Pancreas (tissue), 10 donors: ENCODE data around the gene EFHC1. TPM values are rescaled to one million over a fixed set of nuclear protein-coding genes. Genes with fewer than 3 reads are reported as not detected.

ENCODE experiments used
- ATAC-seq, 4 donors: fragments of 200-7000 bp; cut with Tn5 transposase; one replicate each; pipeline versions ENCODE4 v1.8.0 to v1.9.1; 2020; ENCODE audit warnings: mild to moderate bottlenecking in 4 of 4, moderate library complexity in 4 of 4
- DNase-seq, 6 donors: peaks; one replicate each; pipeline ENCODE4 v3.0.0-alpha.2; 2020
- FAIRE-seq: peaks from 2 replicates; lab custom pipeline; 2012; peaks lifted over from hg19 to GRCh38; lab: Jason Lieb, UNC
- H3K27ac ChIP-seq, 4 donors: fragments of 200-600 bp; sonication (generic); 1 replicate in 3 of 4; 2 replicates in 1 of 4; pipeline versions ENCODE4 v1.5.0 to v1.8.0; 2020
- H3K27me3 ChIP-seq, 4 donors: fragments of 200-600 bp; one replicate each; pipeline ENCODE4 v1.8.0; 2021
- H3K36me3 ChIP-seq, 3 donors: fragments of 200-600 bp; sonication (generic) in 1 of 3; one replicate each; pipeline versions ENCODE4 v1.5.0 to v1.8.0; 2020 to 2021
- H3K4me1 ChIP-seq, 3 donors: fragments of 200-600 bp; one replicate each; pipeline ENCODE4 v1.8.0; 2021
- H3K4me3 ChIP-seq, 4 donors: fragments of 200-600 bp; sonication (generic) in 2 of 4; one replicate each; pipeline versions ENCODE4 v1.5.0 to v1.8.0; 2020 to 2021
- H3K9me3 ChIP-seq, 4 donors: fragments of 200-600 bp; one replicate each; pipeline ENCODE4 v1.8.0; 2021
- WGBS, 2 donors: extraction: QIAGEN DNeasy Blood & Tissue Kit; methylation state at CpG; one replicate each; pipeline ENCODE4 v1.1.7; 2013; 5-methylcytosine and 5-hydroxymethylcytosine counted together
- intact Hi-C, 3 donors: fragments of 100-400 bp; cut with DNase I; formaldehyde crosslinking; loops; one replicate each; pipeline versions ENCODE4 v1.11.1 to v1.14.2; 2022
- polyA plus RNA-seq, 2 donors: library from polyadenylated mRNA; stranded (reverse); fragments of 200-250 nt; gene quantifications; one replicate each; pipeline ENCODE4 v1.2.3, GENCODE V29; 2013
- total RNA-seq, 6 donors: library from RNA; stranded (reverse); fragmentation: NEBNext Ultra II Directional in 4 of 6; extraction: Animal tissue kit (Norgen Biotek cat#: 25700) in 4 of 6; gene quantifications; one replicate each; pipeline versions ENCODE4 v1.2.1 to v1.2.4, GENCODE V29; 2021 to 2023
- TF ChIP-seq, protein P1 (sequence below), 4 donors: fragments of 200-600 bp; sonication (generic) in 3 of 4; IDR thresholded peaks; one replicate each; pipeline versions ENCODE4 v1.5.0 to v1.8.0; 2021; ENCODE audit warnings: antibody characterized with exemption in 4 of 4
- donor health status: healthy with polysubstance abuse.
- donor health status: DM: no; HTN: no; CAD: no; lungs with moderate emphysema.
- donor health status: DM: no; HTN: no; CAD: no.
- donor health status: control.
- donor health status: control.
- donor health status: Bipolar disorder and iron deficiency.
- donor health status: DM: yes; HTN: yes; CAD: no.
- donor health status: DM: no; HTN: no; CAD: no.
- donor health status: DM: no; HTN: no; CAD: no.
- donor health status: DM: yes; HTN: yes; CAD: no.

EFHC1 gene
- total and polyA plus RNA-seq, 8 donors = 5.5 to 39.0 (median 10.4) TPM

DNA sequence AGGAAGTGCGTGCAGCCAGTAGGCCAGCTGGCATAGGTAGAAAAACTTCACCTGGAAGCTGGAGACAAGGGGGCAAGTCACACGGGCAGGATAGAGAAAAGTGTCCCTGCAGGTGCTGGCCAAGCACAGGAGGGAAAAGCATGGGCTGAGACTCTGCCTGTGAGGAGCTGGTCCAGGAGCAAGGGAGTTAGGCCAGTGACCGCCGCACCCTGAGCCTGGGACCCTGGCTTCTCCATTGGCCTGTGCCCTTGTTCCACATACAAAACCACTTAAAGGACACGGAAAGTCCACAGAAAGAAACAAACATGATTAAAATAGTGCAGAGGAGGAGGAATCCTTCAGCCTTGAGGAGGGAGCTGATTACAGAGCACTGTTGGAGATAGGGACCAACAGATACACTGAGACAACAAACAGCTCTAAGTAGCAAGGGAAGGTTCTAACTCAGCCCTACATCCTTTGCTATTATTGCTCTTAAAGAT lies 88.2 kb downstream of the EFHC1 start:
- Histone ChIP-seq H3K27ac (no peak overlapping the region), H3K36me3 (peaks cover 0 to 6% (median 5%) of the 10 kb centered on the region in 3 donors), H3K9me3 (no peaks in the 10 kb centered on the region), H3K4me1 (peaks cover 0 to 12% (median 0%) of the 10 kb centered on the region in 3 donors), H3K27me3 (no peaks in the 10 kb centered on the region), H3K4me3 (no peak overlapping the region)
- WGBS, 2 donors = 92 to 94% methylated on average over 5 of the region's 5 CpGs
- ATAC-seq (no peak), FAIRE-seq (no peak), DNase-seq (no peak)
- intact Hi-C loops = no loop called here
- TF ChIP-seq, protein P1, sequence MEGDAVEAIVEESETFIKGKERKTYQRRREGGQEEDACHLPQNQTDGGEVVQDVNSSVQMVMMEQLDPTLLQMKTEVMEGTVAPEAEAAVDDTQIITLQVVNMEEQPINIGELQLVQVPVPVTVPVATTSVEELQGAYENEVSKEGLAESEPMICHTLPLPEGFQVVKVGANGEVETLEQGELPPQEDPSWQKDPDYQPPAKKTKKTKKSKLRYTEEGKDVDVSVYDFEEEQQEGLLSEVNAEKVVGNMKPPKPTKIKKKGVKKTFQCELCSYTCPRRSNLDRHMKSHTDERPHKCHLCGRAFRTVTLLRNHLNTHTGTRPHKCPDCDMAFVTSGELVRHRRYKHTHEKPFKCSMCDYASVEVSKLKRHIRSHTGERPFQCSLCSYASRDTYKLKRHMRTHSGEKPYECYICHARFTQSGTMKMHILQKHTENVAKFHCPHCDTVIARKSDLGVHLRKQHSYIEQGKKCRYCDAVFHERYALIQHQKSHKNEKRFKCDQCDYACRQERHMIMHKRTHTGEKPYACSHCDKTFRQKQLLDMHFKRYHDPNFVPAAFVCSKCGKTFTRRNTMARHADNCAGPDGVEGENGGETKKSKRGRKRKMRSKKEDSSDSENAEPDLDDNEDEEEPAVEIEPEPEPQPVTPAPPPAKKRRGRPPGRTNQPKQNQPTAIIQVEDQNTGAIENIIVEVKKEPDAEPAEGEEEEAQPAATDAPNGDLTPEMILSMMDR (IDR thresholded peaks at IDR 0.05) = no peak

DNA sequence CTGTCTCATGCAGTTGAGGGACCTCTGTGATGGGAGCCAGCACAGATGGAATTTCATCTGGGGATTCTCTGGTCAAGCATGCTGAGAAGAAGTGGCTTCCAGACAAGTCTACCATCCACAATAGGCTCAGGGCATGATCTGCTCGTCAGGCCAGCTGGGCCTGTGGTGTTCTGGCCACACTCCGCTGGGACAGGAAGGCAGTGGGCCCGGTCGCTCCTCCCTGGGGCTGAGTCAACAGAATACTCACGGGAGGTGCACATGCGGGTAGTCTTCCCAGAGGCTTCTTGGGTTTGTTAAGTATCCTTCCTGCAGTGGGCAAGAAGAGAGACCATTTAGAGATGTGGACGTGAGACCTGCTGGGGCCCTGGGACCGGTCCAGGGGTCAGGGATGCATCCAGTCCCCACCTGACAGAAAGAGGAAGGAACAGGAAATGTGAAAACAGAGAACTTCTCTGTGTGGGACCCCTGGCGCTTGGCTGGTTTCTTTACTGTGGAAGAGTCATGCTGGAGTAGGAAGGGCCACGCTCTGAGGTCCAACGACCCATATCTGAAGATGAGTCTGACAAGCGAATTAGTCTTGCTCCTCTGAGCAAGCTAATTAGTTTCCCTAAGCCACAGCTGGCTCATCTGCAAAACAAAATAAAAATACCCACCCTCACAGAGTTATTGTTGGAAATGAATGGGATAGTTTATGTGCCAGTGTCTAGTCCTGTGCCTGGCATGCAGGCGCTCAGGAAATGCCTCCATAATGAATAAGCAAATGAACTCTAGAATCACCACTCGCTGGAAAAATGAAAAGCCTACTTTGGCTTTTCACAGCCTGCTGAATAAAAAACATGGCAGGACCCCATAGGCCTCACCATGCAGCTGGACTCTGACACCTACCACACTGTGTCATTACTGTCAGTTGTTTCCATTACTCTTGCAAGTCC lies 89.4 kb downstream of the EFHC1 start:
- FAIRE-seq (no peak), ATAC-seq (no peak), DNase-seq (no peak)
- TF ChIP-seq, protein P1 (IDR thresholded peaks at IDR 0.05) = no peak
- no peaks in the 10 kb centered on the region for H3K27me3 ChIP-seq
- peaks cover 0 to 1% (median 0%) of the 10 kb centered on the region in 3 donors for H3K4me1 ChIP-seq
- WGBS, 2 donors = 94 to 96% methylated on average over 14 of the region's 14 CpGs
- H3K36me3 ChIP-seq = peaks cover 0 to 6% (median 5%) of the 10 kb centered on the region in 3 donors
- no peaks in the 10 kb centered on the region for H3K9me3 ChIP-seq
- H3K27ac ChIP-seq = no peak overlapping the region
- intact Hi-C loops = loop anchor here in 1 of 3 donors (10.0 kb wide), 1 partner anchor 55 kb away; no protein-coding TSS in a partner anchor
- no peak overlapping the region for H3K4me3 ChIP-seq

DNA sequence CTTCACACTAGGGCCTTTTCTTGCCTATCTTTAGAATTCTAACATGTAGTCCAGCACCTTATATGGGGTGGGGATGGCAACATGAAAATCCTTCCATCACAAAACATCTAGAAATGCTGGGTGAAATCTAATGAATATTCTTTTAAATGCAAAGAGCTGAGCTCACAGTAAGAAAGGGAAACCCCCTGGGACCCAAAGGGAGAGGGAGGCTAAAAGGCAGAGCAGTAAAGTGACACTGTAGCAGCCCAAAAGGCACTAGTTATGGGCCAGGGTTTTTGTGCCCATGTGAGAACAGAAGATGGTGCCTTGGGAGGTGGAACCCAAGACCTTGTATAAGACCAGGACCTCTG lies 90.0 kb downstream of the EFHC1 start:
- Histone ChIP-seq H3K27me3 (no peaks in the 10 kb centered on the region), H3K27ac (no peak overlapping the region), H3K9me3 (no peaks in the 10 kb centered on the region), H3K36me3 (peaks cover 0 to 6% (median 5%) of the 10 kb centered on the region in 3 donors), H3K4me3 (no peak overlapping the region), H3K4me1 (no peaks in the 10 kb centered on the region)
- TF ChIP-seq, protein P1 (IDR thresholded peaks at IDR 0.05) = no peak
- intact Hi-C loops = loop anchor here in 1 of 3 donors (10.0 kb wide), 1 partner anchor 55 kb away; no protein-coding TSS in a partner anchor
- DNase-seq (no peak), FAIRE-seq (no peak), ATAC-seq (no peak)

DNA sequence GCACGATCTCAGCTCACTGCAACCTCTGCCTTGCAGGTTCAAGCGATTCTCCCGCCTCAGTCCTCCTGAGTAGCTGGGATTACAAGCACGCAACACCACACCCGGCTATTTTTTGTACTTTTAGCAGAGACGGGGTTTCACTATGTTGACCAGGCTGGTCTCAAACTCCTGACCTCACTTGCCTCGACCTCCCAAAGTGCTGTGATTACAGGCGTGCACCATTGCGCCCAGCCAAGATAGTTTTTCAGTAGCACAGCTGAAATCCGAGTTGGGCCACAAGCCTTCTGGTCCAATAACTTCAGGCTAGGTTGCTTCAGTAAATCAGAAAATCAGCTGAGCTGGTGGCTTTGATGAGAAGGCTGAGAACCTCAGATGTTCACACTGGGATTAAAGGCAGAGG lies 91.0 kb downstream of the EFHC1 start:
- Histone ChIP-seq H3K9me3 (no peaks in the 10 kb centered on the region), H3K27me3 (no peaks in the 10 kb centered on the region), H3K27ac (no peak overlapping the region), H3K4me1 (no peaks in the 10 kb centered on the region), H3K4me3 (no peak overlapping the region), H3K36me3 (peaks cover 0 to 6% (median 5%) of the 10 kb centered on the region in 3 donors)
- intact Hi-C loops = loop anchor here in 1 of 3 donors (10.0 kb wide), 1 partner anchor 54 kb away; no protein-coding TSS in a partner anchor
- TF ChIP-seq, protein P1 (IDR thresholded peaks at IDR 0.05) = no peak
- ATAC-seq (no peak), DNase-seq (no peak), FAIRE-seq (no peak)
- WGBS, 2 donors = 86 to 88% methylated on average over 10 of the region's 10 CpGs
